ENCODE results near the gene SLC25A17.

DNA sequence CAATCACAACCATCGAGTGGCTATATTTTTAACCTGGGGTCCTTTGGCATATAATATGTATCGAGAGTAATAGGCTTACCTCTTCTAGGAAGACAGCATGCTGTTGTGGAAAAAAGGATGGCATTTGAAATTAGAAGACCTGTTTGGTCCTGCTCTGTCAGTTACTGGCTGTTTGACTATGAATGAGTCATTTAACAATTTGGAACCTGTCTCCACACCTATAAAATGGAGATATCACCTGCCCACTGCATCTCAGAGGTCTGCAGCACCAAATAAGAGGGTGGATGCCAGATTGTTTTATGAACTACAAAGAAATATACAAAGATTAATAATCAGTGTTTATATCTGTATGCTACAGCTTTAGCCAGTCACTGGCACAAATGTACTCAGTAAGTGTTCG, 60.8 kb downstream of the SLC25A17 start:
- TF ChIP-seq, protein P1, sequence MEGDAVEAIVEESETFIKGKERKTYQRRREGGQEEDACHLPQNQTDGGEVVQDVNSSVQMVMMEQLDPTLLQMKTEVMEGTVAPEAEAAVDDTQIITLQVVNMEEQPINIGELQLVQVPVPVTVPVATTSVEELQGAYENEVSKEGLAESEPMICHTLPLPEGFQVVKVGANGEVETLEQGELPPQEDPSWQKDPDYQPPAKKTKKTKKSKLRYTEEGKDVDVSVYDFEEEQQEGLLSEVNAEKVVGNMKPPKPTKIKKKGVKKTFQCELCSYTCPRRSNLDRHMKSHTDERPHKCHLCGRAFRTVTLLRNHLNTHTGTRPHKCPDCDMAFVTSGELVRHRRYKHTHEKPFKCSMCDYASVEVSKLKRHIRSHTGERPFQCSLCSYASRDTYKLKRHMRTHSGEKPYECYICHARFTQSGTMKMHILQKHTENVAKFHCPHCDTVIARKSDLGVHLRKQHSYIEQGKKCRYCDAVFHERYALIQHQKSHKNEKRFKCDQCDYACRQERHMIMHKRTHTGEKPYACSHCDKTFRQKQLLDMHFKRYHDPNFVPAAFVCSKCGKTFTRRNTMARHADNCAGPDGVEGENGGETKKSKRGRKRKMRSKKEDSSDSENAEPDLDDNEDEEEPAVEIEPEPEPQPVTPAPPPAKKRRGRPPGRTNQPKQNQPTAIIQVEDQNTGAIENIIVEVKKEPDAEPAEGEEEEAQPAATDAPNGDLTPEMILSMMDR (IDR thresholded peaks at IDR 0.05), result no peak
- TF ChIP-seq POLR2A (IDR thresholded peaks at IDR 0.05), result no peak
